OCI-LY7 (cell line): Measurements from ENCODE around the gene CRMP1.

Experiments used
- EZH2phosphoT487 ChIP-seq: fragments of 200-600 bp; sonication (generic); IDR thresholded peaks from 2 replicates; pipeline ENCODE4 v1.6.1; 2018; ENCODE audit warnings: low read depth, borderline replicate concordance, mild to moderate bottlenecking, mixed run types, antibody characterized with exemption, low read length, moderate library complexity, mixed read lengths
- TF ChIP-seq, protein P1 (sequence below): fragments of 200-600 bp; sonication (generic); conservative IDR thresholded peaks from 2 replicates; pipeline ENCODE4 v1.5.1; 2014; ENCODE audit warnings: mild to moderate bottlenecking, antibody characterized with exemption, low read length, moderate library complexity, mixed read lengths

- TF ChIP-seq, protein P1, sequence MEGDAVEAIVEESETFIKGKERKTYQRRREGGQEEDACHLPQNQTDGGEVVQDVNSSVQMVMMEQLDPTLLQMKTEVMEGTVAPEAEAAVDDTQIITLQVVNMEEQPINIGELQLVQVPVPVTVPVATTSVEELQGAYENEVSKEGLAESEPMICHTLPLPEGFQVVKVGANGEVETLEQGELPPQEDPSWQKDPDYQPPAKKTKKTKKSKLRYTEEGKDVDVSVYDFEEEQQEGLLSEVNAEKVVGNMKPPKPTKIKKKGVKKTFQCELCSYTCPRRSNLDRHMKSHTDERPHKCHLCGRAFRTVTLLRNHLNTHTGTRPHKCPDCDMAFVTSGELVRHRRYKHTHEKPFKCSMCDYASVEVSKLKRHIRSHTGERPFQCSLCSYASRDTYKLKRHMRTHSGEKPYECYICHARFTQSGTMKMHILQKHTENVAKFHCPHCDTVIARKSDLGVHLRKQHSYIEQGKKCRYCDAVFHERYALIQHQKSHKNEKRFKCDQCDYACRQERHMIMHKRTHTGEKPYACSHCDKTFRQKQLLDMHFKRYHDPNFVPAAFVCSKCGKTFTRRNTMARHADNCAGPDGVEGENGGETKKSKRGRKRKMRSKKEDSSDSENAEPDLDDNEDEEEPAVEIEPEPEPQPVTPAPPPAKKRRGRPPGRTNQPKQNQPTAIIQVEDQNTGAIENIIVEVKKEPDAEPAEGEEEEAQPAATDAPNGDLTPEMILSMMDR, result no peak
- no peak for TF ChIP-seq EZH2phosphoT487
These were observed 47.8 kb upstream of the CRMP1 start for GRCh38 chr4:5940470-5941203.
